ENCODE results near the gene VDAC2.

DNA sequence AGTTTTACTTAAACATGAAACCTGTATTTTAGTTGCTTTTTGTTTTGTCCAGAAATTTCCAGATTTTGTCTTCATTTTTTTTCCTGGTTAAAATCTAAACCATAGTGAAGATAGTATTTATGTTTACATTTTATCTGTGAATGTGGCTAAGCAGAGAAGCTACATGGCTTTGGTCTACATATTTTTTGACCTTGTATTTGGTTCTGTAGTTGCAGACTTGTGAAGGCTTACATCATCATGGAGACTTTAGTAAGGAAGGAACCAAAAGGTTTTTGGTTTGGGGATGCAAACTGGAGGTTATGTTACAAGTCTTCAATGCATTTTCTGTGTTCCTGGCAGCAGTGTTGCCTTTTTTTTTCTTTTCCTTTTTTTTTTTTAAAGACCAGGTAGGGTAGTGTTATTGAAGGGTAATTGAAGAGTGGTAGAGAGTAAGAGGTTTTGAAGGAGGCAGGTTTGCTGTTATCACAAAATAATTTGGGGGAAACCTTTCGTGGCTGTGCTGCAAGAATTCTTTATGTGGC lies 30.9 kb upstream of the VDAC2 start:
- TF ChIP-seq HDGF (IDR thresholded peaks at IDR 0.05; ENCODE audit: borderline replicate concordance) = no peak
- TF ChIP-seq FOXM1 (IDR thresholded peaks at IDR 0.05; ENCODE audit: borderline replicate concordance) = no peak
- no peak for TF ChIP-seq BHLHE40 (IDR thresholded peaks at IDR 0.05; ENCODE audit: borderline replicate concordance)
- TF ChIP-seq SP1 (IDR thresholded peaks at IDR 0.05) = no peak
- TF ChIP-seq TARDBP (IDR thresholded peaks at IDR 0.05) = no peak
- no peak for TF ChIP-seq CTBP1 (IDR thresholded peaks at IDR 0.05; ENCODE audit: borderline replicate concordance)
- no peak for TF ChIP-seq FOXA1 (IDR thresholded peaks at IDR 0.05)
- no peak for TF ChIP-seq L3MBTL2 (conservative IDR thresholded peaks at IDR 0.05)
- no peak for TF ChIP-seq SUZ12 (IDR thresholded peaks at IDR 0.05)
- no peak for TF ChIP-seq ELF4 (IDR thresholded peaks at IDR 0.05)
- no peak for TF ChIP-seq NFRKB (IDR thresholded peaks at IDR 0.05)
- TF ChIP-seq ZNF384 (IDR thresholded peaks at IDR 0.05) = no peak
- no peak for TF ChIP-seq LEF1 (IDR thresholded peaks at IDR 0.05; ENCODE audit: borderline replicate concordance)
- TF ChIP-seq, protein P1, sequence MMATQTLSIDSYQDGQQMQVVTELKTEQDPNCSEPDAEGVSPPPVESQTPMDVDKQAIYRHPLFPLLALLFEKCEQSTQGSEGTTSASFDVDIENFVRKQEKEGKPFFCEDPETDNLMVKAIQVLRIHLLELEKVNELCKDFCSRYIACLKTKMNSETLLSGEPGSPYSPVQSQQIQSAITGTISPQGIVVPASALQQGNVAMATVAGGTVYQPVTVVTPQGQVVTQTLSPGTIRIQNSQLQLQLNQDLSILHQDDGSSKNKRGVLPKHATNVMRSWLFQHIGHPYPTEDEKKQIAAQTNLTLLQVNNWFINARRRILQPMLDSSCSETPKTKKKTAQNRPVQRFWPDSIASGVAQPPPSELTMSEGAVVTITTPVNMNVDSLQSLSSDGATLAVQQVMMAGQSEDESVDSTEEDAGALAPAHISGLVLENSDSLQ (IDR thresholded peaks at IDR 0.05) = no peak
